ENCODE results near the gene UTP4. TPM values are rescaled to one million over a fixed set of nuclear protein-coding genes. Genes with fewer than 3 reads are reported as not detected.
A peak's percentile ranks its signal among the peaks of the same experiment; 100 is the strongest.

UTP4 gene
- total RNA-seq, 1 experiment from 2014 or later: 125 TPM

GRCh38 chr16:69187446-69188235 is 55.2 kb downstream of the UTP4 start:
- no TSS peak for BruUV-seq (replicated peaks)
- Histone ChIP-seq H3K4me3 (replicated peaks in 1 of 2; ENCODE audit: low read depth in 1 of 2, low read length in 2 of 2) (peak overlapping the region; percentile 71 to 76), H3K9ac (ENCODE audit: low read length) (peak overlapping the region; percentile 74), H3K27ac (ENCODE audit: low read depth, low read length) (peak overlapping the region; percentile 82), H3K9me3 (ENCODE audit: control insufficient read depth in 1 of 2, insufficient read depth in 1 of 2, low read depth in 1 of 2, low read length in 2 of 2) (no peaks in the 10 kb centered on the region), H3K4me2 (ENCODE audit: low read length) (peak overlapping the region; percentile 94), H2AFZ (ENCODE audit: low read depth, low read length, poor library complexity, severe bottlenecking) (no peak overlapping the region), H4K20me1 (ENCODE audit: insufficient read depth) (no peaks in the 10 kb centered on the region), H3K36me3 (ENCODE audit: control insufficient read depth in 1 of 2, insufficient read depth in 2 of 2, low read length in 2 of 2) (no peaks in the 10 kb centered on the region), H3K27me3 (ENCODE audit: insufficient read depth, low read length) (no peaks in the 10 kb centered on the region), H3K4me1 (ENCODE audit: control insufficient read depth in 1 of 2, insufficient read depth in 2 of 2, low read length in 2 of 2) (peaks cover 23 to 41% of the 10 kb centered on the region in 2 experiments), H3K79me2 (ENCODE audit: insufficient read depth, low read length) (peaks cover 43% of the 10 kb centered on the region), H3K9me2 (ENCODE audit: insufficient read depth) (no peaks in the 10 kb centered on the region)
- RAD21 ChIA-PET (ENCODE audit: low non-redundant PET in 1 of 2, low total read pairs in 2 of 2, uncharacterized antibody in 2 of 2, unreplicated experiment in 2 of 2): interaction anchor here in 1 of 2 experiments (0.6 kb wide), 1 partner anchor 86 kb away, joined by 3 read pairs; no protein-coding TSS in a partner anchor
- ATAC-seq (peak; percentile 48), DNase-seq (ENCODE audit: low read depth, low spot score) (no peak)
- TF ChIP-seq ELF1 (IDR thresholded peaks at IDR 0.05; ENCODE audit: borderline replicate concordance, low read depth) (no peak), JUND (IDR thresholded peaks at IDR 0.05) (no peak), EGR1 (IDR thresholded peaks at IDR 0.05; ENCODE audit: low read depth) (no peak), TCF7L2 (IDR thresholded peaks at IDR 0.05; ENCODE audit: borderline replicate concordance, extremely low read depth, insufficient read depth, insufficient read length) (peak; percentile 52), ZFX (IDR thresholded peaks at IDR 0.05) (peak; percentile 88), ATF3 (IDR thresholded peaks at IDR 0.05) (no peak)
- CTCF ChIA-PET: no interaction called here
- intact Hi-C loops (cut with micrococcal nuclease): no loop called here
- POLR2A ChIA-PET: no interaction called here

GRCh38 chr16:69188236-69188549 is 55.7 kb downstream of the UTP4 start:
- Histone ChIP-seq H4K20me1 (ENCODE audit: insufficient read depth) (no peaks in the 10 kb centered on the region), H3K79me2 (ENCODE audit: insufficient read depth, low read length) (peaks cover 49% of the 10 kb centered on the region), H3K27me3 (ENCODE audit: insufficient read depth, low read length) (no peaks in the 10 kb centered on the region), H3K27ac (ENCODE audit: low read depth, low read length) (peak overlapping the region; percentile 82), H3K4me3 (replicated peaks in 1 of 2; ENCODE audit: low read depth in 1 of 2, low read length in 2 of 2) (peak overlapping the region; percentile 71 to 76), H3K9ac (ENCODE audit: low read length) (peak overlapping the region; percentile 74), H2AFZ (ENCODE audit: low read depth, low read length, poor library complexity, severe bottlenecking) (no peak overlapping the region), H3K36me3 (ENCODE audit: control insufficient read depth in 1 of 2, insufficient read depth in 2 of 2, low read length in 2 of 2) (no peaks in the 10 kb centered on the region), H3K9me2 (ENCODE audit: insufficient read depth) (no peaks in the 10 kb centered on the region), H3K4me2 (ENCODE audit: low read length) (peak overlapping the region; percentile 94), H3K4me1 (ENCODE audit: control insufficient read depth in 1 of 2, insufficient read depth in 2 of 2, low read length in 2 of 2) (peaks cover 21 to 39% of the 10 kb centered on the region in 2 experiments), H3K9me3 (ENCODE audit: control insufficient read depth in 1 of 2, insufficient read depth in 1 of 2, low read depth in 1 of 2, low read length in 2 of 2) (no peaks in the 10 kb centered on the region)
- TF ChIP-seq MAX (IDR thresholded peaks at IDR 0.05) (peak; percentile 16; the same call in 1 of the 2 replicates), EZH2 (IDR thresholded peaks at IDR 0.05) (no peak), SIN3A (IDR thresholded peaks at IDR 0.05; ENCODE audit: low read depth) (0 out of 2 replicates have a peak, but pooled peaks have one; percentile 33)
- ATAC-seq (no peak), DNase-seq (ENCODE audit: low read depth, low spot score) (no peak)
- TSS peak; percentile 69 for BruUV-seq (replicated peaks)
- RAD21 ChIA-PET (ENCODE audit: low non-redundant PET in 1 of 2, low total read pairs in 2 of 2, uncharacterized antibody in 2 of 2, unreplicated experiment in 2 of 2): interaction anchor here in 1 of 2 experiments (0.6 kb wide), 1 partner anchor 86 kb away, joined by 3 read pairs; no protein-coding TSS in a partner anchor
- CTCF ChIA-PET: no interaction called here
- POLR2A ChIA-PET: no interaction called here
- intact Hi-C loops (cut with micrococcal nuclease): no loop called here

All from HCT116 (cell line).